NCI-H2171 treated with DMSO at 0.1 percent for 48 hours (cell line): ENCODE data around the gene CIC.

ENCODE experiments used
- DNase-seq: peaks from one replicate; lab custom pipeline; 2025; lab: John Stamatoyannopoulos, UW

The CIC gene

DNA sequence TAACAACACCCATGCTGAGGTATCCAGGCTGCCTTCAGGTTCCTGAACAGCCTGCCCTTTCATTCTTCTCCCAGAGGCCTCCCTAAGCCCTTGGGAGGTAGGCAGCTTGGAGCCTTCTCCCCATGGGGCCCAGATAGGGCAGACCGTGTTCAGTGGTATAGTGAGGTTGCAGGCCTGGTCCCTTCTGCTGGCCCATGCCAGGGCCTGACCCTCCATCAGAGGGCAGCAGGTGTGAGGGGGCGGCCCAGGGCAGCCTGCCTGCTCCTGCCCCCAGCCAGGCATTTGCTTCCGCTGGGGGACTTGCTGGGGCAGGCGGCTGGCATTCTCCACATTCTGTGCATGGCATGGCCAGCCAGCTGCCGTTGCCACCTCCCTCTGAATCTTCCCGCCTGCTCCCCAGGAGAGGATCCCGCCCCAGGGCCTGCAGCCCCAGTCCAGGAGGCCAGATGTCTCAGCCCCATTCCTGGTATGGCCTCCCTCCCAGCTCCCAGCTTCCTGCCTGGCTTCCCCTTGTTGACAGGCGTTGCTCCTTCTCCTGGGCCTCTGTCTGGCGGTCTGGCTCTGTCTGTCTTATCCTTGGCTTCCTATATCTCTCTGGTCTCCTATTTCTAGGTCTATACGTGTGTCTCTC is 8.9 kb downstream of the CIC start:
- peak; percentile 64 for DNase-seq

DNA sequence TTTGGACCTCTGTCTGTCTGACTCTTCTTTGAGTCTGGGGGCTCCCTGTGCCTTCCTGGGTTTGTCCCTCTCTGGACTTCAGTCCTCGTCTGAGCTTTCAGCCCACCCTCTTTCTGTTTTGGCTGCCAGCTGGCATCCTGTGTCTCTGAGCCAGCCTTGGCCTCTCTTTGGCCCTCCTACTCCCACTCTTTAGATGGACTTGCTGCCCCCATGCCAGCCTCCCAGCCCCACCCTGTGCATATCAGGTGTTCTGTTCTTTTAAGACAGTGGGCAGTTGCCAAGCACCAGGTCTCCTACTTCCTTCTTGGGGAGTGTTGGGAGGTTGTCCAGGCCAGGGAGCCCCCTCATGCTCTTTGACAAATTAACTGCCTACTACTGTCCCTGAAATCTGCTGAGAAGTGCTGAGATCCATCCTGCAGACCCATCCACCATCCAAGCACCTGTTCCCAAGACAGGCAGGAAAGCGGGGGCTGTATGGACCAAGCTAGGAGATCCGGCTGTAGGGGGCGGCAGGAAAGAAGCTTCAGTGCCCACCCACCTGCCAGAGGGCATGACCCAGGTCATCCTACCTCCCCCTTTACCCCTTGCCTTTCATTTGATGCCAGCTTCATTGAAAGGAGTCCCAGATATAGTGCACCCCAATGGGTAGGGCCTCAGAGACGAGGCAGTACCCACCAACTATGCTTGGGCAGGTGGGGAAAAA is 9.6 kb downstream of the CIC start:
- DNase-seq, result no peak

DNA sequence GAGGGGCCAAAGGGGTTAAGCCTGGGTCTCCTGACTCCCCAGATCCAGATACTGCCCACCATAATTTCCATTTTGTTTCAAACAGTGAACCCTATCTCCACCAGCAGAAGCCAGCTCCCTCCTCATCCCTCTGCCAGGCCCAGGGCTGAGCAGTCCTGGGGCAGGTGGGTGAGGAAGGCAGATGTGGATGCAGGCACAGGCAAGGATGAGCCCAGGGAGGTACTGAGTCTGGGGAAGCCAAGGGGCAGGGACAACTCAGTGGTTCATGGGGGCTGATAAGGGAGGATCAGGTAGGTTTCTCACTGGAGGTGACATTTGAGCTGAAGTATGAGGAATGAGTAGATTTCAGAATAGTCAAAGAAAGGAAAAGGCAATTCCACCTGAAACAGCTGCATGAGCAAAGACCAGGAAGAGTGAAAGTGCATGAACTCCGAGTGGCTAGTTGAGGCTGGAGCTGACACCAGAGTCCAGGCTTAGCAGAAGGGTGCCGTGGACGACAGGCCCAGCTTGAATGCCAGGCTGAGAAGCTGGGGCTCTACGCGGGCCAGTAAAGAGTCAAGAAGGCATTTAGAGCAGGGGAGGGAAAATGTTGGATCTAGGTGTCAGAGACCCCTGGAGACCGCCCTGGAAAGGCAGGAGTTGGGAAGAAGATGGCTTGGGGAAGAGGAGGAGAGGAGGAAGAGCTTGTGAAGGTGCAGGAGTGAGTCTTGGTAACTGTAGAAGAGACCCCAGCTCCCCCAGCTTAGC is 10.3 kb downstream of the CIC start:
- no peak for DNase-seq

- DNase-seq, result peak; percentile 94
Observed at GRCh38 chr19:42279902-42280814, 11.1 kb downstream of the CIC start.

- no peak for DNase-seq
Observed at GRCh38 chr19:42280815-42281145, 11.7 kb downstream of the CIC start.

- peak; percentile 77 for DNase-seq
Observed at GRCh38 chr19:42281146-42281826, 12.2 kb downstream of the CIC start.

- peak; percentile 54 for DNase-seq
Observed at GRCh38 chr19:42281827-42282762, 13.0 kb downstream of the CIC start.

DNA sequence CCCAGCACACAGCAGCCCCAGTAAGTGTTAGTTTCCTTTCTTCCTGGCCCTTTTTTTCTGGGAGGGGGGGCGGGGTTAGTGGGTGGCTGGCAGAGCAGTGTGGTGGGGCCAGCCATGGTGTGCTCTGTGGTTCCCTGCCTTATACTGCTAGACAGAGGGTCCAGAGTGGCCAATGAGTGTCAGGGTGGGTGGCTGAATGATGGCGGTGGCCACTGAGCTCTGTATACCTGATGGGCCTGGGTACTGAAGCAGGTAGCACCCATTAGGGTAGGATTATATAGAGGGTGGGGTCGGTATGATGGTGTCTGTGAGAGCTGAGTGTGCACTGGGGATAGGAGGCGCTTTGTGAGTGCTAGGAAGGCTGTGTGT is 13.8 kb downstream of the CIC start:
- no peak for DNase-seq

DNA sequence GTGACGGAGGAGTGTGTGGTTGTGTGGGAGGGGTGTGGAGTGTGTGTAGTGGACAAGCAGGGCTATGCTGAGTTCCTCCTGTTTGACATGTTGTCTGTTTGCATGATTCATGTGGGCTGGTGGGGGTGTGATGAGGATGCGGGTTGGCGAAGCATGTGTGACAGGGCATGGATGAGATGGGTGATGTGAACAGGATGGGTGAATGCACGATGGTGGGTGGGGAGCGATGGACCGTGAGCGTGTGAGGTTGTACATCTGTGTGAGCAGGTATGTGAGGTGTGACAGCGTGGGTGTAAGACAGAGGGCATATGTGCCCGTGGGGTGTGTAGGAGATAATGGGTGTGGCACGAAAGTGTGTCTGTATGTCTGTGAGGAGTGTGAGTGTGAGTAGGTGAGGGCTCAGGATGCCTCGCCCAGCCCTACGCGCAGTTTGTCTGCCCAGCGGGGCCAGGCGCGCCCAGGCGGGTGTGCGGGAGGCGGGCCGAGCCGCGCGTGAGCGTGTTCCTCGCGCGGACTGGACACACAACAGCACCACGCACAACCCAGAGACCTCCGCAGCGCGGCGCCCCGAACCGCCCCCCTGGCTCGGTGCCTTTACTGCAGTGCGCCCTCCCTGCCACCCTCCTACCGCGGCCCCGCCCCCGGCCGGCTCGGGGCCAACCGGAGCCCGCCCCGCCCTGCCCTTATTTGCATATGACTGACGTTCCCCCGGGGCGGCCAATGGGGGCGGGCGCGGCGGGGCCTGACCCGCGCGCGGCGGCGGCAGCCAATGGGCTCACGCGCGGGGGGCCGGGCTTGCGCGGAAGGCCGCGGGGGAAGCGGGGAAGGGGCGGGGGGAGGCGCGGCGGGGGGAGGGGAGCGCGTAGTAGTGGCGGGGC is 14.4 kb downstream of the CIC start:
- DNase-seq, result peak; percentile 92

DNA sequence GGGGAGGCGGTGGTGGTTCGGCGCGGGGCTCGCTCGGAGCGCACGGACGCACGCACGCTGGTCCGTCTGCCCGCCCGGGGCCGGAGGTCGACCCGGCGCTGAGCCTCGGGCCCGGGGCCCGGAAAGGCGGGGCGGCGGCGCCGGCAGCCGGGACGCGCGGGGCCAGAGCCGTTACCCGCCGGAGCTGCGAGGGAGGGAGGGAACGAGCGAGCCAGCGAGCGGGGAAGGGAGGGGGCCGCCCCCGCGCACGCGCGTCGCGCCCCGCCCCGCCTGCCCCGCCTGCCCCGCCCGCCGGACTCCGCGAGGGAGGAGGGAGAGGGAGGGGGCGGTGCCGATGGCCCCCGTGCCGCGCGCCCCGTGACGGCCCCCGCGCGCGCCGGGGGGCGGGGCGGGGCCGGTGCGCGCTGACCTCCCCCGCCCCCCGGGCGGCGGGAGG is 15.0 kb downstream of the CIC start:
- DNase-seq, result peak; percentile 64

DNA sequence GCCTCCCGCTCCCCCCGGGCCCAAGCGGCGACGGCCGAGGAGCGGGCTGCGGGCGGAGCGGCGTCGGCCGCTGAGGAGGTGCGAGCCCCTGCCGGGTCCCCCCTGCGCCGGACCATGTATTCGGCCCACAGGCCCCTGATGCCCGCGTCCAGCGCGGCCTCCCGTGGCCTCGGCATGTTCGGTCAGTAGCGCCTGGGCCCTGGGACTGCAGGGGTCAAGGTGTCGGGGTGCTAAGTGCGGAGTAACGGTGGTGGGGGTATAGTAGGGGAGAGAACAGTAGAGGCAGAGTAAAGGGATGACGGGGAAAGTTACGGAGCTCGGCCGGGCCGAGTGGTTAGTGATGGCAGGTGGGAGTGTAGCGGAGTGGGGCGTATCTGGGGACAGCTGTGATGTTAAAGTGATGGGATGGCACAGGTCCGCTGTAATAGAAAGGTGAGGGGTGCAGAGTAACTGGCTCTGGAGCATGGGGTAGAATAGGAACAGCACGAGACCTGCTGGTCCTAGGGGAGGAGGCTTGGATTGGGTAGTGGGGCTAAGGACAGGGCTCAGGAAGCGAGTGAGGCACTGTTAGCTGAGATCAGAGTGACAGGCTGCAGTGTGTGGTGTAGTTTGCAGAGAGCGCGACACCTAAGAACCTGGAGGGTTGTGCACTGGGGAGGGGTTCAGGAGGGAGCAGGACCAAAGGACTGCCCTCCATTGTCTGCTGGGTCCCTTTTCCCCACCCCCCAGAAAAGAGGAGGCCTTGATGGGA is 15.7 kb downstream of the CIC start:
- peak; percentile 42 for DNase-seq

DNA sequence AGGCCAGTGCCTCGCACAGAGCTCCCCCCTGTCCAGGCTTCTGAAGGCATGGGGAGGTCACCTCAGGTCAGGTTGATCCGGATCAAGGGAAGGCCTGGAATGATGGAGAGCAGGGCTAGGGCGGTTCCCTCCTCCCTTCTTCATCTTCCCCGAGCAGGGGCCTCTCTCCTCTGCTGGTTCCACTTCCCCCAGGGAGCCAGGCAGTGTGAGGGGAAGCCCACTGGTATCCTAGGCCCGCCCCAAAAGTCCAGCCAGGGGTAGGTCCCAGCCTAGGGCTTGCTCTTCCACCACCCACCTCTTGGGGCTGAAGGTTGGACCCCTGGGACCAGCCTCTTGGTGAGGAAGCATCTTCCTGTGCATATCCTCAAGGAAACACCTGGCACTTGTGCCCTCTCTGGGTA is 16.5 kb downstream of the CIC start:
- DNase-seq, result no peak

GRCh38 chr19:42285988-42286348 is 16.9 kb downstream of the CIC start:
- no peak for DNase-seq

DNA sequence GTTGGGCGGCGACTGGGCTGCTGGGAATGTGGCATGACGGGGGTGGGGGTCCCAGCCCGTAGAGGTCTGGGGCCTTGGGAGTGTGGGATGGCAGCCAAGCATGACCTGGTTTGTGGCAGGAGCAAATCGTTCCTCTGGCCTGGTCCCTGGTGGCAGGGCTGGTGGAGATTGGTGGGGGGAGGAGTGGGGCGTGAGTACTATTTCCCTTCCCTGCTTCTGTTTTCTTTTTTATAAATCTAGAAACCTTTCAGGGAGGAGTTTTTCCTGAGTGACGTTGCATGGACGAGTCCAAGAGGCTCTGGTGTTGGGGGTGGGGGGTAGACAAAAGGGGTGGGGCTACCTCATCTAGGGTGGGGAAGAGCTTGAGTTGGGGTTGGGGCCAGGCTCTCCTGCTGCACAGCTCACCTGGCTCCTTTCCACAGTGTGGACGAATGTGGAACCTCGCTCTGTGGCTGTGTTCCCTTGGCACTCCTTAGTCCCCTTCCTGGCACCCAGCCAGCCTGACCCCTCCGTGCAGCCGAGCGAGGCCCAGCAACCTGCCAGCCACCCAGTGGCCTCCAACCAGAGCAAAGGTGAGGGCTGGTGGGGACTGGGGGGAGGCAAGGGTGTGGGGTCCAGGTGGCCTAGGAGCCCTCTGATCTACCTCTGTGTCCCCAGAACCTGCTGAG is 17.4 kb downstream of the CIC start:
- DNase-seq, result no peak

- DNase-seq, result no peak
Observed at GRCh38 chr19:42287017-42287826, 18.2 kb downstream of the CIC start.

DNA sequence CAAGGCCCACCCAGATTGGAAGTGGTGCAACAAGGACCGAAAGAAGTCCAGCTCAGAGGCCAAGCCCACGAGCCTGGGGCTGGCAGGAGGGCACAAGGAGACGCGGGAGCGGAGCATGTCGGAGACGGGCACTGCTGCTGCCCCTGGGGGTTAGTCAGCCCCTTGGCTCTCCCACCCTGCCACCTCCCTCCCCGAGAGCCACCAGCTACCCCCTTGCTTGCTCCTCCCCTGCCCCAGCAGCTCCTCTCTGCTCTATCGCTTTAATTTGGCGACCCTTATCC is 18.7 kb downstream of the CIC start:
- DNase-seq, result no peak

DNA sequence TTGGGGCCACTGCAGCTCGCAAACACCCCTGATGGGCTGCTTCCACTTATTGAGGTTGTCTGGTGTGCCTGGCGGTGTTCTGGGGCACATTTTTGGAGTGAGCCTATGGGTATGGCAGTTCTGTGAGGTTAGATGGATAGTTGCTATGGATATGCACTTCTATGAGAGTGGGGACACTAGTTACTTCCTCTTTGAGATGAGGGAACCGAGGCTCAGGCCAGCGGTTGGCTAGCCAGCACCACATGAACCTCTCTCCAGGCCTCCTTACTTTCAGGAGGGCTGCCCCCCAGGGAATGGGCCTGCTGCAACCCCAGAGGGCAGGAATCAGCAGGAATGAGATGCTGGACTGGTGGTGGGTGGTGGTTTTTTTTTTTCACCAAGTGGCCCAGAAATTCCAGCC is 19.3 kb downstream of the CIC start:
- DNase-seq, result no peak
